ENCODE measurements around the gene OR8K5.
"Not testable (repeated sequence)": the region's sequence is repeated elsewhere in the genome, so short reads cannot be mapped to it uniquely, and the experiment has no call there.

The OR8K5 gene

GRCh38 chr11:56176318-56176717, 16.2 kb upstream of the OR8K5 start, which contains the start of gene OR5J2:
Gene OR5J2 (plus strand): TSS chr11:56176618. CDS start chr11:56176618, 0 bp downstream.
- DNase-seq = no peak
- H3K4me3 ChIP-seq (ENCODE audit: low read depth, low read length) = no peak within 1 kb of the TSS
- no peak for TF ChIP-seq CTCF (IDR thresholded peaks at IDR 0.05; ENCODE audit: low read depth, low read length)
- H3K4me1 ChIP-seq = no peaks in the 10 kb centered on the region
- H3K27me3 ChIP-seq = no peaks in the 10 kb centered on the region
- H3K9me3 ChIP-seq = no peaks in the 10 kb centered on the region
- no peaks in the 10 kb centered on the region for H3K36me3 ChIP-seq

- no peaks in the 10 kb centered on the region for H3K27me3 ChIP-seq
- DNase-seq = no peak
- H3K4me3 ChIP-seq (ENCODE audit: low read depth, low read length) = no peak overlapping the region
- H3K36me3 ChIP-seq = no peaks in the 10 kb centered on the region
- no peak for TF ChIP-seq CTCF (IDR thresholded peaks at IDR 0.05; ENCODE audit: low read depth, low read length)
- no peaks in the 10 kb centered on the region for H3K4me1 ChIP-seq
- H3K9me3 ChIP-seq = no peaks in the 10 kb centered on the region
Measured at GRCh38 chr11:56172256-56172830, 12.2 kb upstream of the OR8K5 start.

- TF ChIP-seq CTCF (IDR thresholded peaks at IDR 0.05; ENCODE audit: low read depth, low read length) = no peak
Measured at GRCh38 chr11:56163804-56164203, 3.7 kb upstream of the OR8K5 start.

GRCh38 chr11:56152333-56152732, 7.8 kb downstream of the OR8K5 start:
- no peak for DNase-seq
- TF ChIP-seq CTCF (IDR thresholded peaks at IDR 0.05; ENCODE audit: low read depth, low read length) = no peak
- Histone ChIP-seq H3K4me3 (ENCODE audit: low read depth, low read length) (no peak overlapping the region), H3K36me3 (no peaks in the 10 kb centered on the region), H3K27me3 (no peaks in the 10 kb centered on the region), H3K9me3 (no peaks in the 10 kb centered on the region), H3K4me1 (no peaks in the 10 kb centered on the region)

More at GRCh38 chr11:56163804-56164203, 3.7 kb upstream of the OR8K5 start:
- Histone ChIP-seq H3K9me3 (no peaks in the 10 kb centered on the region), H3K27me3 (no peaks in the 10 kb centered on the region), H3K4me3 (ENCODE audit: low read depth, low read length) (no peak overlapping the region), H3K36me3 (no peaks in the 10 kb centered on the region), H3K4me1 (no peaks in the 10 kb centered on the region)
- no peak for DNase-seq

- Histone ChIP-seq H3K36me3 (no peaks in the 10 kb centered on the region), H3K4me1 (no peaks in the 10 kb centered on the region), H3K27me3 (no peaks in the 10 kb centered on the region), H3K4me3 (ENCODE audit: low read depth, low read length) (no peak overlapping the region), H3K9me3 (no peaks in the 10 kb centered on the region)
- no peak for TF ChIP-seq CTCF (IDR thresholded peaks at IDR 0.05; ENCODE audit: low read depth, low read length)
- DNase-seq = no peak
Measured at GRCh38 chr11:56151376-56151775, 8.7 kb downstream of the OR8K5 start.

GRCh38 chr11:56143681-56144080, 16.4 kb downstream of the OR8K5 start:
- H3K27me3 ChIP-seq; DNase-seq; H3K36me3 ChIP-seq; H3K4me1 ChIP-seq; H3K4me3 ChIP-seq (ENCODE audit: low read depth, low read length); H3K9me3 ChIP-seq: not testable (repeated sequence)
